NCI-H1694 (cell line): ENCODE measurements around the gene KRTAP10-9.
"Not testable (repeated sequence)": the region's sequence is repeated elsewhere in the genome, so short reads cannot be mapped to it uniquely, and the experiment has no call there.

Experiments
- DNase-seq: peaks from one replicate; lab custom pipeline; 2025; lab: John Stamatoyannopoulos, UW

KRTAP10-9 gene

GRCh38 chr21:44643741-44644310 lies 16.9 kb downstream of the KRTAP10-9 start:
- DNase-seq: no peak

GRCh38 chr21:44644878-44645277 lies 18.0 kb downstream of the KRTAP10-9 start:
- no peak for DNase-seq

- peak; percentile 75 for DNase-seq
These were observed 19.7 kb downstream of the KRTAP10-9 start, which contains the start of gene KRTAP10-11 for GRCh38 chr21:44646366-44647221. Gene KRTAP10-11 (plus strand): TSS chr21:44646414. CDS start chr21:44646459, 45 bp downstream.

GRCh38 chr21:44647222-44647552 lies 20.3 kb downstream of the KRTAP10-9 start:
- no peak for DNase-seq

- no peak for DNase-seq
These were observed 21.8 kb downstream of the KRTAP10-9 start for GRCh38 chr21:44648557-44649311.

- DNase-seq: no peak
These were observed 22.7 kb downstream of the KRTAP10-9 start for GRCh38 chr21:44649521-44650100.

GRCh38 chr21:44650265-44650972 lies 23.5 kb downstream of the KRTAP10-9 start:
- DNase-seq: no peak

- DNase-seq: no peak
These were observed 24.2 kb downstream of the KRTAP10-9 start for GRCh38 chr21:44650973-44651675.

GRCh38 chr21:44653123-44653522 lies 26.2 kb downstream of the KRTAP10-9 start:
- DNase-seq: no peak

- DNase-seq: no peak
These were observed 27.0 kb downstream of the KRTAP10-9 start for GRCh38 chr21:44653656-44654575.

GRCh38 chr21:44654576-44655175 lies 27.8 kb downstream of the KRTAP10-9 start, which contains the start of gene KRTAP12-4:
Gene KRTAP12-4 (minus strand): TSS chr21:44654659. CDS start chr21:44654614, 45 bp downstream.
- DNase-seq: no peak

GRCh38 chr21:44656868-44657267 lies 30.0 kb downstream of the KRTAP10-9 start:
- DNase-seq: no peak

- DNase-seq: peak; percentile 37
These were observed 31.0 kb downstream of the KRTAP10-9 start, which contains the start of gene KRTAP12-3 for GRCh38 chr21:44657635-44658540. Gene KRTAP12-3 (plus strand): TSS chr21:44657932. CDS start chr21:44657980, 48 bp downstream.

GRCh38 chr21:44658541-44658910 lies 31.6 kb downstream of the KRTAP10-9 start:
- DNase-seq: no peak

- no peak for DNase-seq
These were observed 32.2 kb downstream of the KRTAP10-9 start for GRCh38 chr21:44658913-44659595.

- not testable (repeated sequence) for DNase-seq
These were observed 34.7 kb downstream of the KRTAP10-9 start for GRCh38 chr21:44661567-44661966.

- no peak for DNase-seq
These were observed 37.8 kb downstream of the KRTAP10-9 start for GRCh38 chr21:44664691-44665090.
